ENCODE data around the gene OVCH2.

The OVCH2 gene

GRCh38 chr11:7639643-7640025 is 66.6 kb downstream of the OVCH2 start:
- DNase-seq (ENCODE audit: low read depth in 2 of 2), result no peak

All from stimulated activated CD8-positive, alpha-beta memory T cell treated with anti-CD3 and anti-CD28 coated beads, Interleukin-7, amount 100 ng/mL, for 1 hour (primary cell).